Measurements from ENCODE around the gene CYP26B1.

CYP26B1 gene, protein sequence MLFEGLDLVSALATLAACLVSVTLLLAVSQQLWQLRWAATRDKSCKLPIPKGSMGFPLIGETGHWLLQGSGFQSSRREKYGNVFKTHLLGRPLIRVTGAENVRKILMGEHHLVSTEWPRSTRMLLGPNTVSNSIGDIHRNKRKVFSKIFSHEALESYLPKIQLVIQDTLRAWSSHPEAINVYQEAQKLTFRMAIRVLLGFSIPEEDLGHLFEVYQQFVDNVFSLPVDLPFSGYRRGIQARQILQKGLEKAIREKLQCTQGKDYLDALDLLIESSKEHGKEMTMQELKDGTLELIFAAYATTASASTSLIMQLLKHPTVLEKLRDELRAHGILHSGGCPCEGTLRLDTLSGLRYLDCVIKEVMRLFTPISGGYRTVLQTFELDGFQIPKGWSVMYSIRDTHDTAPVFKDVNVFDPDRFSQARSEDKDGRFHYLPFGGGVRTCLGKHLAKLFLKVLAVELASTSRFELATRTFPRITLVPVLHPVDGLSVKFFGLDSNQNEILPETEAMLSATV

DNA sequence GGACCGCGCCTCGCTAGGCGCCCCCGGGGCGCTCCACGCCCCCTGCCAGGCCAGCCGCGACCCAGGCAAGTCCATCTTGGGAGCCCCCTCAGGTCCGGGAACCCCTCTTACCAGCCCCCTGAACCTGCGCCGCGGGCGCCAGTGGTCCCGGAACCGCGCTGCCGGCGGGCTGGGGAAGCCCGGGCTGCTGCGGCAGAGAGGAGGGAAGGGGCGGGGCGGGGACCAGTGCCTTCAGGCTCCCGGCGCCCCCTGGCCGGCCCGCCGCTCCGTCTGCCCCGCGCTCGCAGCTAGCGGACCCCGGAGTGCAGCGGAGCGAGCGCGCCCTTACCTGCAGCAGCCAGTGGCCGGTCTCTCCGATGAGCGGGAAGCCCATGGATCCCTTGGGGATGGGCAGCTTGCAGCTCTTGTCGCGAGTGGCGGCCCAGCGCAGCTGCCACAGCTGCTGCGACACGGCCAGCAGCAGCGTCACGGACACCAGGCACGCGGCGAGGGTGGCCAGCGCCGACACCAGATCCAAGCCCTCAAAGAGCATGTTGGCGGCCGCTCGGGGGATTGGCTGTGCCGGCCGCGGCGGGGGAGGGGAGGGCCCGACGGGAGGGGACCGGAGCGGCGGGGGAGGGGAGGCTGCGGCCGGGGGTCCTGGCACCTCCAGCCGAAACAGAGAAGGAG, at the start of gene CYP26B1:
Gene CYP26B1 (minus strand): TSS at position 560 of the 669 bp plus-strand sequence. CDS start 28 bp downstream, at position 532.
- Histone ChIP-seq H3K4me1 (ENCODE audit: control insufficient read depth, insufficient read depth, low read length) (peaks cover 3% of the 10 kb centered on the region), H3K27me3 (ENCODE audit: control insufficient read depth, insufficient read depth, low read length) (peaks cover 81% of the 10 kb centered on the region), H3K36me3 (ENCODE audit: control insufficient read depth, insufficient read depth, low read length) (no peaks in the 10 kb centered on the region), H3K9ac (ENCODE audit: low read depth, low read length) (no peak within 1 kb of the TSS), H3K9me3 (ENCODE audit: control insufficient read depth, insufficient read depth, low read length) (no peaks in the 10 kb centered on the region), H3K4me3 (ENCODE audit: low read depth, low read length) (peak within 1 kb of the TSS; percentile 65)

DNA sequence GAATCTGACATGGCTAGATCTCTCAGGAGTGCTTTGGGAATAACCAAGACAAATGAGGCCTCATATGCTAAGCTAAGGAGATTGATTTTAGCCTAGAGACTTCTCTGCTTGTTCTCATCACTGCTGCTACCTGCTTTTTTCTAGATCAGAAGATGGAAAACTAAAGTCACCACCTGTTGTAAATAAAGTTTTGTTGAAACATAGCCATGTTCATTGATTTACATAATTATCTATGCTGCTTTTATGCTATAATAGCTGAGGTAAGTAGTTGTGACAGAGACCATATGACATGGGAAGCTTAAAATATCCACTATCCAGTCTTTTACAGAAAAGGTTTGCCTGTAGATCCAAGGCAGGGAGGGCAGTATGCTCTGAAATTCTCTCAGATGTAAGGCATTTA, 46.1 kb upstream of the CYP26B1 start:
- Histone ChIP-seq H3K4me1 (ENCODE audit: control insufficient read depth, insufficient read depth, low read length) (no peaks in the 10 kb centered on the region), H3K27me3 (ENCODE audit: control insufficient read depth, insufficient read depth, low read length) (no peaks in the 10 kb centered on the region), H3K4me3 (ENCODE audit: low read depth, low read length) (no peak overlapping the region)

DNA sequence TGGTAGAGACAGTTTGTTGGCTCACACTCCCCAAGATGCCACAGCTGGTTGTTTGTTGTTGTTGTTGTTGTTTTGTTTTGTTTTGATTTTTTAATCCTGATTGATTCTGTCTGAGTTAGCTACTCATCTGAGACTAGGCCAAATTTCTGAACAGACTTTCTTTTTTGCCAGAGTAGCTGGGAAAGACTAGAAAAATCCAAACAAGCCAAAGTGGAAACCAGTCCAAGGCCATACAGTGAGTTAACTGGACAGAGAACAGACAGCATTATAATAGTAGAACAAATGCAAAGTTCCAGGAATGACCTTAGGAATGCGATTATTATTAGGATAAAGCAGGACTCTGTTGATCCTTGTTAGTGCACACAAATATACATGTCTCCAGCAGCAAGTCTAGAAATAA, 43.8 kb upstream of the CYP26B1 start:
- Histone ChIP-seq H3K36me3 (ENCODE audit: control insufficient read depth, insufficient read depth, low read length) (no peaks in the 10 kb centered on the region), H3K9me3 (ENCODE audit: control insufficient read depth, insufficient read depth, low read length) (no peaks in the 10 kb centered on the region), H3K9ac (ENCODE audit: low read depth, low read length) (no peak overlapping the region), H3K4me1 (ENCODE audit: control insufficient read depth, insufficient read depth, low read length) (no peaks in the 10 kb centered on the region), H3K4me3 (ENCODE audit: low read depth, low read length) (no peak overlapping the region), H3K27me3 (ENCODE audit: control insufficient read depth, insufficient read depth, low read length) (no peaks in the 10 kb centered on the region)

More for the DNA sequence above, 46.1 kb upstream of the CYP26B1 start:
- H3K36me3 ChIP-seq (ENCODE audit: control insufficient read depth, insufficient read depth, low read length), result no peaks in the 10 kb centered on the region
- H3K9me3 ChIP-seq (ENCODE audit: control insufficient read depth, insufficient read depth, low read length), result no peaks in the 10 kb centered on the region
- H3K9ac ChIP-seq (ENCODE audit: low read depth, low read length), result no peak overlapping the region

DNA sequence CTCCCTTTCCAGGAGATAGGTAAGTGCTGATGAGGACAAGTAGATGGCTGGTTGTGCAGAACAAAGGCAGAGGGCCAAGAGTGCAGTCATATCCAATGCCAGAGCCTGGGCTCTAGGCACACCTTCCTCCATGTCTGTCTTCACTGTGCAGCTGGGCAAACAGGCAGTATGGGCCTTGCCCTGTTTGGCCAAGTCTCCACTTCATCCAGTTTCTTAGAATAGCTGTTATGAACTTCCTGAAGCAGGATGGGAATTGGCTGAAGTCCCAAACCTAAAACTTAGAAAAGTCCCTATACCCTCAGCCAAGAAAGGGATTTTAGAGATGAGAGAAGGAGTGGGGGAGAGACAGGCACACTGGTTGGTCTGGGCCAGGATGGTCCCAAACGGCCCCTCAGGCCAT, 37.5 kb upstream of the CYP26B1 start:
- Histone ChIP-seq H3K36me3 (ENCODE audit: control insufficient read depth, insufficient read depth, low read length) (no peaks in the 10 kb centered on the region), H3K27me3 (ENCODE audit: control insufficient read depth, insufficient read depth, low read length) (no peaks in the 10 kb centered on the region), H3K9ac (ENCODE audit: low read depth, low read length) (no peak overlapping the region), H3K9me3 (ENCODE audit: control insufficient read depth, insufficient read depth, low read length) (no peaks in the 10 kb centered on the region), H3K4me1 (ENCODE audit: control insufficient read depth, insufficient read depth, low read length) (no peaks in the 10 kb centered on the region), H3K4me3 (ENCODE audit: low read depth, low read length) (no peak overlapping the region)

DNA sequence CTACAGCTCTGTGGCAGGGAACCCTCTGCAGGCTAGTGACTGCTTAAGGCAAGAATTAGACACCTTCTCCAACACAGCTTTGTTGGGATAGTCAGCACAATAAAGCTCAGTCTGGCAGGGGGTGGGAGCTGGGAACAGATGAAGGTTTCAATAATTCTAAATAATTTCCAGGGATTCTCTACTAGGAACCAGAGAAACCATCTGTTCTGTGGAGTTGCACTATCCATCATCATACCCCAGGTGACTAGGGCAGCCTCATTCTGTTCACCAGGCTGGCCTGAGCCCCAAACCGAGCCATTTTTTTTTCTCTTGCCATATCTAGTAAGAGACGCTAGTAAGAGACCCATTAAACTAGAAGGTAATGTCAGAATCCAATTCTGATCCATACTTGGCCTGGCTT, 35.8 kb upstream of the CYP26B1 start:
- Histone ChIP-seq H3K27me3 (ENCODE audit: control insufficient read depth, insufficient read depth, low read length) (no peaks in the 10 kb centered on the region), H3K9me3 (ENCODE audit: control insufficient read depth, insufficient read depth, low read length) (no peaks in the 10 kb centered on the region), H3K9ac (ENCODE audit: low read depth, low read length) (no peak overlapping the region), H3K36me3 (ENCODE audit: control insufficient read depth, insufficient read depth, low read length) (no peaks in the 10 kb centered on the region), H3K4me1 (ENCODE audit: control insufficient read depth, insufficient read depth, low read length) (no peaks in the 10 kb centered on the region), H3K4me3 (ENCODE audit: low read depth, low read length) (no peak overlapping the region)

DNA sequence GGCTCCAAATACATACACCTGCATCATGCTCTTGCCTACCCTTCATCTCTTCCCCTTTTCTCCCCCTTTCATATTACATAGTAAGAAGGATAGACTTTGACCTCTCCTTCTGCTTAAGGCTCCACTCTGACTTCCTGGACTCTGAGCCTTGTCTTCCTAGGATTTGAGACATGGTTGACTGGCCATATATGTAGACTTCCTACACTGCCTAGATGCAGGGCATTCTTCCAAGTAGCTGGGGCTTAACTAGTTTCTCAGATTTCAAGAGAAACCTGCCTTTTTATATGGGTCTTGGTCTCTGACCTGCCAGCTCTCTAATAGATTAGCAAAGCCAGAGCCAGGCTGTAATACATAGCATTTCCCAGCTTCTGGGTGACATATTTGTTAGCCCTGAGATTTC, 35.4 kb upstream of the CYP26B1 start:
- no peaks in the 10 kb centered on the region for H3K4me1 ChIP-seq (ENCODE audit: control insufficient read depth, insufficient read depth, low read length)
- H3K9ac ChIP-seq (ENCODE audit: low read depth, low read length), result no peak overlapping the region
- H3K27me3 ChIP-seq (ENCODE audit: control insufficient read depth, insufficient read depth, low read length), result no peaks in the 10 kb centered on the region
- no peaks in the 10 kb centered on the region for H3K36me3 ChIP-seq (ENCODE audit: control insufficient read depth, insufficient read depth, low read length)
- H3K4me3 ChIP-seq (ENCODE audit: low read depth, low read length), result no peak overlapping the region
- H3K9me3 ChIP-seq (ENCODE audit: control insufficient read depth, insufficient read depth, low read length), result no peaks in the 10 kb centered on the region

DNA sequence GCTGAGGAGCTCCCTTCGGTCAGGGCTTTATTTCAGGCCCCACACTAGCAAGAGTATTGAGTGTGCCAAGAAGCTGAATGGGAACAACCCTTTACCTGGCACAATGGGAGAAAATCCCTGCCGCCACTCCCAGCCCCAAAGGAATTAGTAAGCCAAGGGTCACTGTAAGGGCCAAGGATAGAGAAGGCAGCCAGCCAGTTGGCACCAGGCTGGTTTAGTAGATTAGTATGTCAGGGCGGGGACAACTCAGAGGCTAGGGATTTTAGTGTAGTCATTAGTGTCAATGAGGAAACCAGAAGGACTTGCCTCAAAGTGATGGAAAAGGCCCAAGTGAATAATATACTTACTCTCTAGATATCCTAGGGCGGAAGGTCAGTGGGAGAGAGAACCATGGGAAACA, 34.9 kb upstream of the CYP26B1 start:
- Histone ChIP-seq H3K4me3 (ENCODE audit: low read depth, low read length) (no peak overlapping the region), H3K4me1 (ENCODE audit: control insufficient read depth, insufficient read depth, low read length) (no peaks in the 10 kb centered on the region), H3K9me3 (ENCODE audit: control insufficient read depth, insufficient read depth, low read length) (no peaks in the 10 kb centered on the region), H3K27me3 (ENCODE audit: control insufficient read depth, insufficient read depth, low read length) (no peaks in the 10 kb centered on the region), H3K36me3 (ENCODE audit: control insufficient read depth, insufficient read depth, low read length) (no peaks in the 10 kb centered on the region), H3K9ac (ENCODE audit: low read depth, low read length) (no peak overlapping the region)

DNA sequence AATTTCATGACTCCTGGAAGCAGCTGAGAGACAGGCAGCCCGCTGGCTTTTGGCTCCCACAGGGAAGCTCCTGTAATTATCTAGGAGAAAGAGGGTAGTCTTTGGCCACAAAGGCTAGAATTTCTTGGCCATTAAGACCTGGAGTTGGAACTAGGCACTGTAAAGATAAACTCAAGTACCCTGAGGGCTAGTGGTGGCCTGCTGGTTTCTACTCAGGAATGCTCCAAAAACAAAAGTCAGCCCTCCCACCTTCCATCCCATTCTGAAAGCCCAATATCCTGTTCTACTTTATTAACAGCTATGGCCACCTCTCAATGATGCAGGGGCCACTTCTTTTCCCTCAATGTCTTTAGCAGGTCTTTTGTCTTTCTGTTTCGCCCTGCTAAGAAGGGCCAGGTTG, 34.0 kb upstream of the CYP26B1 start:
- no peaks in the 10 kb centered on the region for H3K4me1 ChIP-seq (ENCODE audit: control insufficient read depth, insufficient read depth, low read length)
- H3K9ac ChIP-seq (ENCODE audit: low read depth, low read length), result no peak overlapping the region

DNA sequence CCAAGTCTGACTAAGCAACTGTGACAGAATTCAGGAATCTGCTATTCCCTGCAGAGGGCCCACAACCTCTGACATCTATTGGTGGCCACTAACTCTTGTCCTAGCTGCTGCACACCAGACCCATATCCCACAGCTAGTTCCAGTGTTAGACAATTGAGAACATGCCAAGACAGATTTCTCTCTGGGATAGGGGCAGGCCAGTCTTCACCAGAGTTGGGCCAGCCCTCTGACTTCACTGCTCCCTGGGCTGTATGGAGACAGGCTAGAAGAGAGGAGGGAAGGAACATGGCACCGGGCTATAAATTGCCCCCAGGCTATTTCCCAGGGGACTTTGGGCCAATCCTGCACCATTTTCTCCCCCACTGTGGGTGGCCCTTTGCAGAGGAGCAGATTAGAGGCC, 32.7 kb upstream of the CYP26B1 start:
- Histone ChIP-seq H3K4me1 (ENCODE audit: control insufficient read depth, insufficient read depth, low read length) (no peaks in the 10 kb centered on the region), H3K9me3 (ENCODE audit: control insufficient read depth, insufficient read depth, low read length) (no peaks in the 10 kb centered on the region), H3K36me3 (ENCODE audit: control insufficient read depth, insufficient read depth, low read length) (no peaks in the 10 kb centered on the region), H3K9ac (ENCODE audit: low read depth, low read length) (no peak overlapping the region), H3K27me3 (ENCODE audit: control insufficient read depth, insufficient read depth, low read length) (no peaks in the 10 kb centered on the region), H3K4me3 (ENCODE audit: low read depth, low read length) (no peak overlapping the region)

More for the DNA sequence above, 34.0 kb upstream of the CYP26B1 start:
- Histone ChIP-seq H3K9me3 (ENCODE audit: control insufficient read depth, insufficient read depth, low read length) (no peaks in the 10 kb centered on the region), H3K36me3 (ENCODE audit: control insufficient read depth, insufficient read depth, low read length) (no peaks in the 10 kb centered on the region), H3K27me3 (ENCODE audit: control insufficient read depth, insufficient read depth, low read length) (no peaks in the 10 kb centered on the region), H3K4me3 (ENCODE audit: low read depth, low read length) (no peak overlapping the region)

DNA sequence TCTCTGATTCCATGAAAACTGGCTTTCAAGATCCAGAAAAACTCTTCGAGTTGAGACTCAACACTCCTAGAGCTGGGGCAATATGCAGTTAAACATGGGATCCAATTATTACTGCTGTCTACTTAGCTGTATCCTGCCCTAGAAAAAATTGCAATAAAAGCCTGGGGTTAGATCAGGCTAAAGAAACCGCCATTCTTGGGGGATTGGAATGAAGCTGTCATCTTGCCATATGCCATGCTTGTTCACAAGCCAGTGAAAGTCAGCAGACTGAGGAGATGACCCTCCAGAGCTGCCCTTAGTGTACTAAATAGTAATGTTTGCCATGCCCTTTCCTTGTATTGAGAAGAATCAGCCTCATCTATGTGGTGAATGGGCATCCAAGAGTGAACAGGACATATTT, 30.9 kb upstream of the CYP26B1 start:
- no peaks in the 10 kb centered on the region for H3K9me3 ChIP-seq (ENCODE audit: control insufficient read depth, insufficient read depth, low read length)
- no peaks in the 10 kb centered on the region for H3K4me1 ChIP-seq (ENCODE audit: control insufficient read depth, insufficient read depth, low read length)
- no peak overlapping the region for H3K4me3 ChIP-seq (ENCODE audit: low read depth, low read length)
- H3K36me3 ChIP-seq (ENCODE audit: control insufficient read depth, insufficient read depth, low read length), result no peaks in the 10 kb centered on the region
- no peak overlapping the region for H3K9ac ChIP-seq (ENCODE audit: low read depth, low read length)
- H3K27me3 ChIP-seq (ENCODE audit: control insufficient read depth, insufficient read depth, low read length), result no peaks in the 10 kb centered on the region

DNA sequence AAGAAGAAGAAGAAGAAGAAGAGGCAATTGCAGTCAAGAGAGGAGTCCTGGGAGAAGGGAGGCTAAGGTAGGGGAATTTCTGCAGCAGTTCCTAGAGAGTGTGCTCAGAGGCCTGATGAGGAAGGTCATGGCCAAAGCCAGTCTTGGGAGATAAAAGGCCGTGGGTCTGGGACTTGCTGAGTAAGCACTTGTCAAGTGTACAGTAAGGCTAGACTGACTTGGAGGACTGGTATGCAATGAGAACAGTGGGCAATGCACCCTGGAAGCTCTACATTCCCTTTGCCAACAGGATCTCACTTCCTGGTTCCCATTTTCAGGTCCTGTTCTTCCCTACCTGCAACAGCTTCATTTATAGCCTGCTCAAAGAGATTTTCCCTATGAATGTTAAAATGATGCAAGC, 28.6 kb upstream of the CYP26B1 start:
- no peaks in the 10 kb centered on the region for H3K4me1 ChIP-seq (ENCODE audit: control insufficient read depth, insufficient read depth, low read length)
- no peaks in the 10 kb centered on the region for H3K36me3 ChIP-seq (ENCODE audit: control insufficient read depth, insufficient read depth, low read length)
- no peak overlapping the region for H3K4me3 ChIP-seq (ENCODE audit: low read depth, low read length)
- no peaks in the 10 kb centered on the region for H3K9me3 ChIP-seq (ENCODE audit: control insufficient read depth, insufficient read depth, low read length)
- no peak overlapping the region for H3K9ac ChIP-seq (ENCODE audit: low read depth, low read length)
- no peaks in the 10 kb centered on the region for H3K27me3 ChIP-seq (ENCODE audit: control insufficient read depth, insufficient read depth, low read length)

DNA sequence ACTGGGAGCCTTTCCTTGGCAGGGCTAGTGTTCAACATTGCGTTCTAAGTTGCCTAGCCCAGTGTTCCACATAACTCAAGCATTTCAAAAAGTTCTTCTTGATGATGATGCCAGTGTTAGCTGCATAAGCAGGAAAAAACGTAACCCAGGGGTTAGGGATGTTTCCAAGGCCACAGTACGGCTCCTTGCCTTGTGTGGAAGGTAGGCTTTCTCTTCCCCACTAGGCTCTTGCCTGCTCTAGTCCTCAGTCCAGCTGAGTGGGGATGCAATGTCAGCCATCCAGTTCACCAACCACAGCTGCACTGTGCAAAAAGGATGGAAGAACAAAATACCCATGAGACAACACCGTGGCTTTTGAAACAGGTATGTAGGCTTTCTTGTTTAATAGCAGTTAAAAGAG, 28.0 kb upstream of the CYP26B1 start:
- no peak overlapping the region for H3K4me3 ChIP-seq (ENCODE audit: low read depth, low read length)
- no peak overlapping the region for H3K9ac ChIP-seq (ENCODE audit: low read depth, low read length)
- no peaks in the 10 kb centered on the region for H3K36me3 ChIP-seq (ENCODE audit: control insufficient read depth, insufficient read depth, low read length)
- no peaks in the 10 kb centered on the region for H3K27me3 ChIP-seq (ENCODE audit: control insufficient read depth, insufficient read depth, low read length)
- no peaks in the 10 kb centered on the region for H3K4me1 ChIP-seq (ENCODE audit: control insufficient read depth, insufficient read depth, low read length)
- no peaks in the 10 kb centered on the region for H3K9me3 ChIP-seq (ENCODE audit: control insufficient read depth, insufficient read depth, low read length)
